Glutamatergic neuron (in vitro differentiated cells): ENCODE data around the gene CYP2A6. TPM values are rescaled to one million over a fixed set of nuclear protein-coding genes. Genes with fewer than 3 reads are reported as not detected.

ENCODE experiments used
- DNase-seq: peaks from one replicate; pipeline ENCODE4 v3.0.0; 2022
- H3K27ac Mint-ChIP-seq: one replicate; pipeline ENCODE4 v1.8.0; 2020; ENCODE audit warnings: mild to moderate bottlenecking, mixed read lengths, inconsistent platforms; ENCODE audit not compliant: unreplicated experiment
- H3K27me3 Mint-ChIP-seq: one replicate; pipeline ENCODE4 v1.8.0; 2020; ENCODE audit warnings: mild to moderate bottlenecking, moderate library complexity, mixed read lengths, inconsistent platforms; ENCODE audit not compliant: unreplicated experiment
- H3K36me3 Mint-ChIP-seq: one replicate; pipeline ENCODE4 v1.8.0; 2020; ENCODE audit warnings: mild to moderate bottlenecking, mixed read lengths, inconsistent platforms; ENCODE audit not compliant: unreplicated experiment
- H3K4me1 Mint-ChIP-seq: one replicate; pipeline ENCODE4 v1.8.0; 2020; ENCODE audit warnings: mild to moderate bottlenecking, low read depth, mixed read lengths, inconsistent platforms; ENCODE audit not compliant: unreplicated experiment
- H3K4me3 Mint-ChIP-seq: one replicate; pipeline ENCODE4 v1.8.0; 2020; ENCODE audit warnings: mild to moderate bottlenecking, mixed read lengths, inconsistent platforms; ENCODE audit not compliant: unreplicated experiment
- H3K9me3 Mint-ChIP-seq: one replicate; pipeline ENCODE4 v1.8.0; 2020; ENCODE audit warnings: mild to moderate bottlenecking, moderate library complexity, mixed read lengths, inconsistent platforms; ENCODE audit not compliant: unreplicated experiment
- CTCF ChIP-seq: fragments of 200-600 bp; sonication (generic); IDR thresholded peaks from one replicate; pipeline ENCODE4 v1.5.0; 2021; ENCODE audit not compliant: partially characterized antibody, unreplicated experiment
- total RNA-seq: library from RNA; stranded (reverse); fragmentation: NEBNext Ultra II Directional; extraction: Animal tissue kit (Norgen Biotek cat#: 25700); gene quantifications from one replicate; pipeline ENCODE4 v1.2.1, GENCODE V29; 2021; ENCODE audit not compliant: unreplicated experiment

The CYP2A6 gene
- total RNA-seq, 1 donor from 2014 or later = not detected

DNA sequence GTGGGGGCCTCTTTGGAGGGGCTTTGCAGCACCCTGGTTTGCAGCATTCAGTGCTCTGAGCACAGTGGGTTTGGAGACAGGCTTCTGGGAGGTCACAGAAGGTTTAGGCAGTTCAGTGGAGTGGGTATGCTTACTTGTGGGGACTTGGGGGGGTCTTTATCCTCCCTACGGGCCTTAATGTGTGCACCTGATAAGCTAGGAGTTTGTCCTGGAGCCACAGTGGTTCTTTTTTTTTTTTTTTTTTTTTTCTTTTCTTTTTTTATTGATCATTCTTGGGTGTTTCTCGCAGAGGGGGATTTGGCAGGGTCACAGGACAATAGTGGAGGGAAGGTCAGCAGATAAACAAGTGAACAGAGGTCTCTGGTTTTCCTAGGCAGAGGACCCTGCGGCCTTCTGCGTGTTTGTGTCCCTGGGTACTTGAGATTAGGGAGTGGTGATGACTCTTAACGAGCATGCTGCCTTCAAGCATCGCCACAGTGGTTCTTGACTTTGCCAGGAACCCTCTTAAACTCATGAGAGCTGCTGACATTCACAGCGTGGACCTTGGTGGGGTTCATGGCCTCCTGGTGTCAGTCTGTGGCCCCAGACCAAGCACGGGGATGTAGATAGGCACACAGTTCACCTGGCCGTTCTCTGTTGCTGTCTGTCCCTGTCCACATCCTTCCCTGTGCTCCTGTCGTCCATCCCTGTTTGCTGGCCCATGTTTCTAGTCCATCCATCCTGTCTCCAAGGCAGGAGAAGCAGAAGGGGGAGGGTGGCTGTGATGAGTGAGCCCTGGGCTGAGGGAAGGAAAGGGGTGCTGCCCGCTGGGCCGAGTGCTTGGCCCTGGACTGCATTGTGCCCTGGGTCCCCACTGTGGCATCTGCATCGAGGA, 48.6 kb downstream of the CYP2A6 start:
- no peak for DNase-seq
- H3K27ac Mint-ChIP-seq = peak overlapping the region; percentile 20
- peak overlapping the region; percentile 91 for H3K4me3 Mint-ChIP-seq
- peaks cover 10% of the 10 kb centered on the region for H3K27me3 Mint-ChIP-seq
- no peaks in the 10 kb centered on the region for H3K36me3 Mint-ChIP-seq
- TF ChIP-seq CTCF = no peak
- peaks cover 47% of the 10 kb centered on the region for H3K4me1 Mint-ChIP-seq
- peaks cover 14% of the 10 kb centered on the region for H3K9me3 Mint-ChIP-seq

DNA sequence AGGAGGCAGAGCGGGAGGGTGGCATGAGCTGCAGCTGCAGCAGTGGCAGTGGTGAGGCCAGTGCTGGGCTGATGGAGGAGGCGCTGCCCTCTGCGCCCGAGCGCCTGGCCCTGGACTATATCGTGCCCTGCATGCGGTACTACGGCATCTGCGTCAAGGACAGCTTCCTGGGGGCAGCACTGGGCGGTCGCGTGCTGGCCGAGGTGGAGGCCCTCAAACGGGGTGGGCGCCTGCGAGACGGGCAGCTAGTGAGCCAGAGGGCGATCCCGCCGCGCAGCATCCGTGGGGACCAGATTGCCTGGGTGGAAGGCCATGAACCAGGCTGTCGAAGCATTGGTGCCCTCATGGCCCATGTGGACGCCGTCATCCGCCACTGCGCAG, 49.3 kb downstream of the CYP2A6 start:
- no peak for TF ChIP-seq CTCF
- H3K27ac Mint-ChIP-seq = no peak overlapping the region
- H3K4me3 Mint-ChIP-seq = peak overlapping the region; percentile 91
- H3K9me3 Mint-ChIP-seq = peaks cover 15% of the 10 kb centered on the region
- peaks cover 9% of the 10 kb centered on the region for H3K27me3 Mint-ChIP-seq
- H3K36me3 Mint-ChIP-seq = no peaks in the 10 kb centered on the region
- H3K4me1 Mint-ChIP-seq = peaks cover 42% of the 10 kb centered on the region
- DNase-seq = no peak

GRCh38 chr19:40800339-40800996, 49.8 kb downstream of the CYP2A6 start:
- TF ChIP-seq CTCF = no peak
- H3K36me3 Mint-ChIP-seq = no peaks in the 10 kb centered on the region
- DNase-seq = no peak

GRCh38 chr19:40799558-40800338, 50.5 kb downstream of the CYP2A6 start:
- DNase-seq = no peak
- Mint-ChIP-seq H3K27me3 (peaks cover 6% of the 10 kb centered on the region), H3K4me1 (peaks cover 32% of the 10 kb centered on the region), H3K4me3 (peak overlapping the region; percentile 91), H3K36me3 (no peaks in the 10 kb centered on the region), H3K9me3 (peaks cover 14% of the 10 kb centered on the region), H3K27ac (peak overlapping the region; percentile 85)
- TF ChIP-seq CTCF = no peak

More at GRCh38 chr19:40800339-40800996, 49.8 kb downstream of the CYP2A6 start:
- peaks cover 9% of the 10 kb centered on the region for H3K27me3 Mint-ChIP-seq
- H3K27ac Mint-ChIP-seq = peak overlapping the region; percentile 85
- H3K4me1 Mint-ChIP-seq = peaks cover 39% of the 10 kb centered on the region
- H3K4me3 Mint-ChIP-seq = peak overlapping the region; percentile 91
- peaks cover 15% of the 10 kb centered on the region for H3K9me3 Mint-ChIP-seq
